Tibial nerve (tissue), 4 donors: ENCODE measurements around the gene MS4A10. TPM values are rescaled to one million over a fixed set of nuclear protein-coding genes. Genes with fewer than 3 reads are reported as not detected.

Experiments used
- DNase-seq, 2 donors: peaks; one replicate each; pipeline ENCODE4 v3.0.0-alpha.2; 2019; ENCODE audit warnings: low spot score in 2 of 2
- H3K27ac ChIP-seq, 4 donors: fragments of 200-600 bp; sonication (generic) in 3 of 4; one replicate each; pipeline ENCODE4 v1.5.1; 2017 to 2019; ENCODE audit warnings: mild to moderate bottlenecking in 1 of 4
- H3K27me3 ChIP-seq, 2 donors: fragments of 200-600 bp; sonication (generic) in 1 of 2; one replicate each; pipeline versions ENCODE4 v1.5.1 to v1.6.0; 2017 to 2019
- H3K36me3 ChIP-seq, 3 donors: fragments of 200-600 bp; sonication (generic); one replicate each; pipeline ENCODE4 v1.5.1; 2018 to 2019
- H3K4me1 ChIP-seq, 4 donors: fragments of 200-600 bp; sonication (generic) in 3 of 4; one replicate each; pipeline ENCODE4 v1.5.1; 2017 to 2019
- H3K4me3 ChIP-seq, 4 donors: fragments of 200-600 bp; sonication (generic) in 3 of 4; one replicate each; pipeline ENCODE4 v1.5.1; 2017 to 2019; ENCODE audit warnings: mild to moderate bottlenecking in 1 of 4, moderate library complexity in 1 of 4
- H3K9me3 ChIP-seq, 4 donors: fragments of 200-600 bp; sonication (generic) in 3 of 4; one replicate each; pipeline ENCODE4 v1.5.1; 2017 to 2019
- CTCF ChIP-seq, 5 experiments: fragments of 200-600 bp in 3 of 5; fragments of 450-650 bp in 2 of 5; sonication (generic) in 3 of 5; IDR thresholded peaks; one replicate each; pipeline ENCODE4 v1.5.1; 2016 to 2019; ENCODE audit warnings: antibody characterized with exemption in 5 of 5, mild to moderate bottlenecking in 3 of 5, moderate library complexity in 2 of 5
- EP300 ChIP-seq, 2 donors: sonication (generic); formaldehyde crosslinking; IDR thresholded peaks; one replicate each; pipeline ENCODE4 v1.6.1; 2017; ENCODE audit warnings: antibody characterized with exemption in 2 of 2, mild to moderate bottlenecking in 1 of 2
- POLR2A ChIP-seq, 2 donors: fragments of 450-650 bp; IDR thresholded peaks; one replicate each; pipeline ENCODE4 v1.6.1; 2017; ENCODE audit warnings: antibody characterized with exemption in 2 of 2, mild to moderate bottlenecking in 2 of 2, moderate library complexity in 2 of 2
- WGBS, 2 donors: methylation state at CpG; one replicate each; pipeline ENCODE4 v1.1.5; 2018; 5-methylcytosine and 5-hydroxymethylcytosine counted together
- total RNA-seq, 4 donors: library from RNA; depleted of rRNA; stranded (reverse); fragments of >200 nt; gene quantifications; one replicate each; pipeline ENCODE4 v1.1.0, GENCODE V29; 2016

The MS4A10 gene
- total RNA-seq, result not detected

GRCh38 chr11:60785136-60785535, at the start of gene MS4A10:
TSS of gene MS4A10 (plus strand) at chr11:60785333. CDS start at chr11:60790336, 5,003 bp downstream.
- no peak for TF ChIP-seq CTCF (IDR thresholded peaks at IDR 0.05)
- no peak for TF ChIP-seq EP300 (IDR thresholded peaks at IDR 0.05)
- no peak for TF ChIP-seq POLR2A (IDR thresholded peaks at IDR 0.05)

DNA sequence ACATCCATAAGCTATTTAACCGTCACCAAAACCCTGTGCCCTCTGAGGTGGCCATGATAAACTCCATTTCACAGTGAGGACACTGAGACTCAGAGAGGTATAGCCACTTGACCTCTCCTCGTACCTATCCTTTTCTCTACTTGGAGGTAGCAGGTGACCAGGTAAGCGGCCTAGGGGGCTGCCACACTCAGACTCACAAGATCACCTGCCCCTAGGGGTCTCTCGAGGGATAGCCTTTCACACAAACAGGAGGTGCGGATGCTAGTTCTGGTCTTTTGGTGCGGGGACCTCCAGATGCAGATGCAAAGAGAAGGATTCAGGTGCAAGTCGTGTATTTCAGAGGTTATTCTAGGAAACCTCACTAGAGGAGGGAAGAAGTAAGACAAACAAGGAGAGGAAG, 46.0 kb upstream of the MS4A10 start:
- Histone ChIP-seq H3K4me3 (no peak overlapping the region), H3K9me3 (peaks cover 0 to 21% (median 1%) of the 10 kb centered on the region in 4 donors), H3K4me1 (no peaks in the 10 kb centered on the region), H3K36me3 (no peaks in the 10 kb centered on the region), H3K27ac (no peak overlapping the region), H3K27me3 (no peaks in the 10 kb centered on the region)
- no peak for DNase-seq
- TF ChIP-seq POLR2A (IDR thresholded peaks at IDR 0.05), result no peak
- no peak for TF ChIP-seq EP300 (IDR thresholded peaks at IDR 0.05)
- no peak for TF ChIP-seq CTCF (IDR thresholded peaks at IDR 0.05)
- WGBS, 2 donors, result 73 to 75% methylated on average over 7 of the region's 7 CpGs

More at GRCh38 chr11:60785136-60785535, at the start of gene MS4A10:
- Histone ChIP-seq H3K27ac (peak within 1 kb of the TSS in 3 of 4 donors; percentile 50 to 67 (median 59)), H3K36me3 (no peaks in the 10 kb centered on the region), H3K27me3 (no peaks in the 10 kb centered on the region), H3K9me3 (no peaks in the 10 kb centered on the region), H3K4me3 (no peak within 1 kb of the TSS), H3K4me1 (peaks cover 0 to 26% (median 6%) of the 10 kb centered on the region in 4 donors)
- WGBS, 2 donors, result 57 to 66% methylated on average over 9 of the region's 9 CpGs
- DNase-seq, result no peak

- no peak overlapping the region for H3K4me3 ChIP-seq
- no peak overlapping the region for H3K27ac ChIP-seq
- H3K36me3 ChIP-seq, result no peaks in the 10 kb centered on the region
- H3K9me3 ChIP-seq, result peaks cover 0 to 25% (median 1%) of the 10 kb centered on the region in 4 donors
- TF ChIP-seq EP300 (IDR thresholded peaks at IDR 0.05) (no peak), CTCF (IDR thresholded peaks at IDR 0.05) (no peak), POLR2A (IDR thresholded peaks at IDR 0.05) (no peak)
- no peaks in the 10 kb centered on the region for H3K27me3 ChIP-seq
- DNase-seq, result no peak
- no peaks in the 10 kb centered on the region for H3K4me1 ChIP-seq
These were observed 44.6 kb upstream of the MS4A10 start for GRCh38 chr11:60740573-60740972.

DNA sequence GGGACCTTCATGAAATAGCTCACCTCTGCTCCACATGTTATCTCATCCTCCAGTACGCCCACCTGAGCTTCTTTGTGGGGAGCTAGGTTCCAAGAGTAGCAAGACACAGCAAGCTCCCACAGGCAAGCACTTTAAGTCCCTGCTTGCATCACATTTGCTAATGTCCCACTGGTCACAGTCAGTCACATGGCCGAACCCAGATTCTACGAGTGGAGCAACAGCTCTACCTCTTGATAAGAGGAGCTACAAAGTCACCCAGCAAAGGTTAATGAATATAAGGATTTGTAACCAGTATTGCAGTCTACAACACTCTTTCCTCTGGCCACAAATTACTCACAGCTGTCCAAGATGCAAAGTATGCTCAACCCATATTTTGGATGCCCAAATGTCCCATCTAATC, 43.7 kb upstream of the MS4A10 start:
- H3K27me3 ChIP-seq, result no peaks in the 10 kb centered on the region
- H3K4me3 ChIP-seq, result no peak overlapping the region
- no peak overlapping the region for H3K27ac ChIP-seq
- WGBS, 2 donors, result 83 to 90% methylated on average over 3 of the region's 3 CpGs
- no peak for DNase-seq
- no peak for TF ChIP-seq EP300 (IDR thresholded peaks at IDR 0.05)
- TF ChIP-seq CTCF (IDR thresholded peaks at IDR 0.05), result no peak
- TF ChIP-seq POLR2A (IDR thresholded peaks at IDR 0.05), result no peak
- no peaks in the 10 kb centered on the region for H3K4me1 ChIP-seq
- peaks cover 0 to 25% (median 1%) of the 10 kb centered on the region in 4 donors for H3K9me3 ChIP-seq
- H3K36me3 ChIP-seq, result no peaks in the 10 kb centered on the region

DNA sequence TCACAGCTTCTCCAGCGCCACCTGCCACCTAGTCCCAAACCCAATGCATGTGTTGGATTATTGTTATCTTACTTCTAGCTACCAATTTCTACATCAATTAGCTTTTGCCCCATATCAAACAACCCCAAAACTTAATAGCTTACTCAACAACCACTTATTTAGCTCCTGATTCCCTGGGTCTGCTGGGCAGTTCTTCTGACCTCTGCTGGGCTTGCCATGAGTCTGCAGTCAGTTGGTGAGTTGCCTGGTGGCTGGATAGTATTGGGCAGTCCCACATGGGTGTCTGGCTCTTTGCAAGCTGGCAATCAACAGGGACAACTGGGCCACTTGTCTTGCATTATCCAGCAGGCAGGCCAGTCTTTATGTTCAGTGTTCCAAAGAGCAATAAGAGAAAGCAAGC, 42.1 kb upstream of the MS4A10 start:
- no peak for TF ChIP-seq CTCF (IDR thresholded peaks at IDR 0.05)
- no peak for TF ChIP-seq POLR2A (IDR thresholded peaks at IDR 0.05)
- no peak for TF ChIP-seq EP300 (IDR thresholded peaks at IDR 0.05)
- H3K9me3 ChIP-seq, result peaks cover 0 to 25% (median 1%) of the 10 kb centered on the region in 4 donors
- no peak overlapping the region for H3K4me3 ChIP-seq
- WGBS, 2 donors, result 92% methylated on average over 1 of the region's 1 CpG
- no peaks in the 10 kb centered on the region for H3K36me3 ChIP-seq
- no peaks in the 10 kb centered on the region for H3K4me1 ChIP-seq
- no peak overlapping the region for H3K27ac ChIP-seq
- no peaks in the 10 kb centered on the region for H3K27me3 ChIP-seq
- DNase-seq, result no peak
